Stimulated activated CD4-positive, alpha-beta T cell treated with anti-CD3 and anti-CD28 coated beads, Interleukin-1b, Interleukin-23, amount 100 ng/mL, for 1 hour (primary cell): ENCODE measurements around the gene GFRA1.

Experiments
- DNase-seq, 2 donors: peaks; one replicate each; pipeline ENCODE4 v3.0.0-alpha.2; 2020; ENCODE audit warnings: low read depth in 2 of 2

The GFRA1 gene

DNA sequence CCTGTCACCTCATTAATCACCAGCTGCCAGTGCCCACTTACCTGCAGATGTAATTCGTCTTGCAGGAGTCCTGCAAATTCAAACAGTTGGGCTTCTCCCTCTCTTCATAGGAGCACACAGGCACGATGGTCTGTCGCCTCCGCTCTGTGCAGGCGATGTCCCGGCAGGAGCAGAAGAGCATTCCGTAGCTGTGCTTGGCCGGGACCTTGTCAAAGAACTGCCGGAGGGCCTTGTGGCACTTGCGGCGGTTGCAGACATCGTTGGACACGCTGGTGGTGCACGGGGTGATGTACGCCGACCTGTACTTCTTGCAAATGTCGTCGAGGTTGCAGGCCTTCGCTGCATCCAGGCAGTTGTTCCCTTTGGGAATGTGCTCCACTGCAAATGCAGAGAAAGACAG is 147.8 kb downstream of the GFRA1 start:
- DNase-seq = no peak

DNA sequence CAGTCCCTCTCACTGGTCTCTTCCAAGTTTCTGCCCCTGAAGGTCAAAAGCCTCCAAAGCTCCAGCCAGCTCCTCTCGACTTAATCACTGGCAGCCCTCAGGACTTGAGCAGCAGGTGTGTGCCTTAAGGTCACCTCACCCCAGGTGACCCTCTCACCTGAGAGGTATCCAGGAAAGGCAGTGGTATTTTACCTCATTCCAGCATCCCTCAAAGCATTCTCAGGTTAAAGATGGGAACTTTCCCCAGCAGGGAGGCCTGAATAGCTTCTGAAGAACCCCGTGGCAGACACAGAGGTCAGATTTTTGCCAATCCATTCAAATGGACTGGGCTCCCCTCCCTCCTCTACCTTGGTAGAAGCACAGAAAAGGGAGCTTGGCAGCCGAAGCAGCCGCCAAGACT is 148.2 kb downstream of the GFRA1 start:
- no peak for DNase-seq

DNA sequence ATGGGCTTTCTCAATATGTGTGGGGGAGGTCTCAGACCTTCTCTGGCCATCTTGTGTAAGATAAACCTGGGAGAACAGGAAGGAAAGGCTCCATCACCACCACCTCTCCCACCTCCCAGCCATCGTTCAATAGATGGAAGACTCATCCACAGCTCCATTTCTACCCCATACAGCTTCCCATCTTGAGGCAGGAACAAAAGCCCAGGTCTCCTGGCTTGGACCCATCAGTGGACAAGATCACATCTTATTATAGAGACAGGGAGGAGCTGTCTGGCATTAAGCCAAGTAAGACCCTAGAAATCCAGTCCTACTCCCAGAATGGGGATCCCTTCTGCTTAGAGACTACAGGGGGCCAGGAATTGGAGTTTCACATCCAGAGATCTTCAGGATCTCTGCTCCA is 150.3 kb downstream of the GFRA1 start:
- DNase-seq = no peak

DNA sequence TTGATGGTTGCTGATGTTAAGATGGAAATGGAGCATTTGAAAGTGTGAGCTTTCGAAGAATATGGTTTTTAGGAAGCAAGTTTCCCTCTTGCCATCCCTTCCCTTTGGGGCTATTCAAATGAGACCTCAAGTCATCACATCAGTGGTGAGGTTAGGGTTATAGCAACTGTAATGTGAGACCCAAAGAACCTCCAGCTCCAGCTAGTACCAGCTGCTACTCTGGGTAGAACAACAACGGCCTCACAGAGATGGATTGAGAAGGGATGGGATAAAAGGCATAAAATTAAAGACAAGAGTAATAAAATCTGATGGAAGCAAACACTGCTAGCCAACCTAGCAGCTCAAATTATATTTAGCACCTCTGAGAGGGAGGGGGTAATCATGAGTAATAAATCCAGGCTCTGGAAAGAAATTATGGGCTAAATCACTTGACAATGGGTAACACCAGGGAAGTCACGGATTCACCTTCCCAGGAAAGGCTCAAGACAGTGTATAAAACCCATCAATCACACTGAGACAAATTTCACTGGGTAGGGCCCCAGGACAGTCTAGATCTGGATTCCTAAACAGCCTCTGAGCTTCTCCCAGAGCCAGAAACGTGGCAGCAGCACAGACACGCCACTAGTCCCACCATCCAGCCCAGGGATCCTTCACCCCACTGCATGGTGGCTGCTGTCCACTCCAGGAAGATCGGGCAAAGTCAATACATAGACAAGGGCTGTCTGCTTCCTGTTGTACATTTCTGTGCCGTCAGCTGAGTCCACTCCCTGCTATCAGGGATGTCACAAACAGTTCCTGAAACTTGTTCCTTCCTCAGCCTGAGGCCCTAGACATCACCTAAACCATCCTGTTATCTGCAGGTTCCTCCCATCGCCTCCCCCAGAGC is 151.1 kb downstream of the GFRA1 start:
- DNase-seq = no peak

DNA sequence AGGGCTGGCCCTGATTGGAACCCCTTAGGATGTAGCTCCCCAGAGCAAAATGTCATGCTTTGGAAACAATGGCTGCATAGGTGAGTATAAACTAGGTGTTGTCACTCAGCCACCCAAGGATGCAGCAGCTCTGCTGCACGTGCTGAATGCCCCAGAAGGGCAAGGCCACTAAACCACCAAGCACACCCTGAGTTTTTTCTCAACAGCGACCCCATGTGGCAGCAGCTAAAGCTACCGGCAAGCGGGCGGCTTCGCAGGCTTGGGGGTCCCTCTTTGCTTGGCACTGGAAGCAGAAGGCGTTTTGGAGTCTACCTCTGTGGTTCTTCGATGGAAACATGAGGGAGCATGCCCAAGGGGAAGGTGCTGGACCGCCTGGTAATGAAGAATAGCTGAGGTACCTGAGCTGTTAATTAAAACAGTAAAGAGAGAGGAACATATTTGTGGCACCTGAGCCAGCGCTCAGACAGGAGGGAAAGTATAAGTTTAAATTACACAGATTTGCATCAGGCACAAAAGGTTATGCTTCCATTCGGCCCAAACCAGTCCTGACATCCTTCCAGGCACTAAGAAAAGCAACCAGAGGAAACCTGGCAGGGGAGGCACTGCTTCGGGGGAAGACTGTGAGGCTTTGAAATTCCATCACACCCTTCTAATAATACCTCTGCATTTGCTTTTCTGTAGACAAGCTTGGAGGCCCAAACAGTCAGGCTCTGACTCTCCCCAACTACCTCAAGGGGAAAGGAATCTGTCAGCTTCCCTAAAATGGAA is 152.1 kb downstream of the GFRA1 start:
- no peak for DNase-seq

DNA sequence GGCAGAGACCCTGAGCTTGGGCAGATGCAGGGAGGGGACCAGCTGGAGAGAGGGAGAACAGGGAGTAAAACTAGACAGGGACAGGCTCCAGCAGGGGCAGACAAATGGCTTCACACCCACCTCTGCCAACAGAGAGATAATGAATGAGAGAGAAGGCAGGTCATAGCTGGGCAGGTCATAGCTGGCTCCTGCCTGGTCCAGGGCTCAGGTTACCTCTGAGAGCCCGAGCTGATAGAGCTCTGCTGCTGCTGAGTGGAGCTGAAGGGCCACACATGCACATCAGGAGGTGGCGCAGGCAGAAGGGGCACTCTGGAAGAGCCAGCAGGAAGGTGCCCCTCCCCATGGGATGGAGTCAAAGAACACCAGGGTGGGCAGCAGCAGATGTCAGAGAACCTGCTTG is 154.2 kb downstream of the GFRA1 start:
- DNase-seq = no peak

DNA sequence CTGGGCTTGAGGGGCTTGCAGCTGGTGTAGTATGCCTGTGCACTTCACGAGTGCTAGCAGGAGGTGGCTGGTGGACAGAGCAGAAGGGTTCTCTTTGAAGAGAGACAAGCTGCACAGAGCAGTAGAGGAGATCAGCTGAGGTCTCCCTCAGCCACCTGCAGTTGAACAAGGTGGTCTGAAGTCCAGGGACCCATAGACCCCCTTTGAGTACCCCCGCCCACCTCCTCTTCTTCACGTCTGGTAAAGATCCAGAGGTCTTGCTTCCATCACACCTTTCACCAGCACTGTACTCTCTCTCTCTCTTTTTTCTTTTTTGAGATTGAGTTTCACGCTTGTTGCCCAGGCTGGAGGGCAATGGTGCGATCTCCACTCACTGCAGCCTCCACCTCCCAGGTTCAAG is 157.2 kb downstream of the GFRA1 start:
- DNase-seq = no peak

DNA sequence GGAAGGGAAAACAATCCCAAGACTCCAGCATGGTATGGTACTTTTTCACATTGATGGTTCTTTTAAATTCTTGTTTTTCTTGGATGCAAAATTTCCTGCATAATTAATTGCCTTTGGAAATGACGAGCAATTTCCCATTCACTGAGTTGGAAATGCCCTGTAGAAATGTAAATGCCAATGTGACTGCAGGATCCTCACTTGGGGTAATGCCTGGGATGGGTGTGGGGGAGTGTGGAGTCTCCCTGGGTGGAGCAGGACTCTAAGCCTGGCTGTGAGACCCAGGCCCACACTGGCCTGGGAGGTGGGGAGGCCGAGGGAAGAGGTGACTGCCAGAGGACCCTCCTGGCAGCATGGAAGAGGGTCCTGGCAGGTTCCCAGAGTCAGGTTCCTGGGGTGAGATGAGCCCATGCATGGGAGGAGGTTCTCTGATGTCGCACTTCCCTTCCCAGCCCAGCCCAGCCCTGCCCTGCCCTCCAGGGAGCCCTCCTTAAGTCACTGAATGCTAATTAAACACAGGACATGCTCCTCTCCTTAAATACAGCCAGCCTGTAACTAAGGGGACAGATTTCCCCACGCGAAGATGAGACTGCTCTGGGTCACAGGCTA is 157.9 kb downstream of the GFRA1 start:
- no peak for DNase-seq

DNA sequence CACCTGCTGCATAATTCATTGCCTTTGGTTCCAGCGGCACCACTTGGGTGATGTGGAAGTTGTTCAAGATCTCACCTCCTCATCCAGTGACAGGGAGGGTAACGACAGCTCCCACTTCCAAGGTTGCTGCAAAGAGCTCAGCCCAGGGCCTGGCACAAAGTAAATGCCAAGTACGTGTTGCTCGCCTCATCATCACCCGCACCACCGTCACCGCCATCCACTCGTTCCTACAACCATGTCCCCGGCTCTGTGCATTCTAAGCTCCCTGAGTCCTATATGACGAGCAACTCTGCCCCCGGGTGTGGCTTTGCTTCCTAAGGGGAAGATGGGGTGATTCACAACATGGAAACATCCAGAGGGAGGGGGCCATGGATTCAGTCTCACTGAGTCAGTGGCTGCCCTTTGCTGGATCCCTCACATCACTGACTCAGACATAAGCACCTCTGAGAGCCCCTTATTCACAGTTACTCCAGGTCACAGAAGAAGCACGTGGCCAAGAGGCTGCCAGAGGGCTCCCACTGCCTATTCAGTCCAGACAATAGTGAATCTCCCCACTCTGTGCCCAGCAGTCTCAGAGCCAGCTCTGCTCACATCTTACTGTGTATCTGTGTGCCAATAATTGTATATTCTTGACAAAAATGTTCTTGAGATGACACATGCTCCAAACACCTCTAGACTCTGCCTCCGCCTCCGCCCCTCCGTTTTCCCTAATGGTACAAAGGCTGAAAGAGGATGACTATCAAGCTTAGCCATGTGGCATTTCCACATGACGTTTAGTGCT is 159.1 kb downstream of the GFRA1 start:
- no peak for DNase-seq

DNA sequence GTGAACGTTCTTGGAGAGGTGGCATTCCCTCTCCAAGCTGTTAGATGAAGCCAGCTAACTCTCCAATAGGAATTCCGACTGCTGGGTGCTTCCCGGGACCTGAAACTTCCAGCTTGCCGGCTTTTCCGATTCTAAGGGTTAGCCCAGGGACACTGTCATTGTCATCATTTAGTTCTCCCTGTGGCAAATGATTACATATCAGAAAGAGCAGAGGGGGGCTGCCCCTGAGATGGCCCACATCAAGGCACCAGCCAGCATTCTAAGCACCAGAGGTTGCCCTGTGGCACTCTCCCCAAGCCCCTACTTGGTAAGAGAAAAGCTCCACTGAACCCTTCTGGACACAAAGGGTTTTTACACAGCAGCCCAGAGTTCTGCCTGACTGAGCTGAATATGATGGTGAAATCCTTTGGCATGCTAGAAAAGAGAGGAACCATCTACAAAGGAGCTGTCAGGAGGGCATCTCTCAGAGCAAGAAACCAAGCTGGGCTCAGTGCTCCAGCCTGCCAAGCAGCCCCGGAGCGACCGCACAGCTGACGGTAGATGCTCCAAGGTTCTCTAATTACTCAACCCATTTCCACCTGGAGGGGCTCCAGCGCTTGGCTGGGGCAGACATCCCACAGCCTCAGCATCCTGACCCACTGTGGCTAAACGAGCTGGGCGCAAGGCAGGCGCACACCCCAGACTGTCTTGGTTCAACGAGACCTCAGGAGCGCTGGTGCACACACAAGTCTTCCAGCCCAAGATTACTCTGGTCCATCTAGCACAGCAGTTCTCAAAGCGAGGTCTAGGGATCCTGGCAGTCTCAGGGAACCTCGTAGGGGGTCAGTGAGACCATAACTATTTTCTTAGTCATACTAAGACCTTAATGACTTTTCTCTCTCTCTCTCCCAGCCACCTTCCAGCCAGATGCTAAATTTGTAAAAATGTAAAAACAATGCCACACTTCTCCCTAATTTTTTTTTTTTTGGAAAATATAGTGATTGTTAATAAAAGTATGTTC is 160.5 kb downstream of the GFRA1 start:
- DNase-seq = no peak

DNA sequence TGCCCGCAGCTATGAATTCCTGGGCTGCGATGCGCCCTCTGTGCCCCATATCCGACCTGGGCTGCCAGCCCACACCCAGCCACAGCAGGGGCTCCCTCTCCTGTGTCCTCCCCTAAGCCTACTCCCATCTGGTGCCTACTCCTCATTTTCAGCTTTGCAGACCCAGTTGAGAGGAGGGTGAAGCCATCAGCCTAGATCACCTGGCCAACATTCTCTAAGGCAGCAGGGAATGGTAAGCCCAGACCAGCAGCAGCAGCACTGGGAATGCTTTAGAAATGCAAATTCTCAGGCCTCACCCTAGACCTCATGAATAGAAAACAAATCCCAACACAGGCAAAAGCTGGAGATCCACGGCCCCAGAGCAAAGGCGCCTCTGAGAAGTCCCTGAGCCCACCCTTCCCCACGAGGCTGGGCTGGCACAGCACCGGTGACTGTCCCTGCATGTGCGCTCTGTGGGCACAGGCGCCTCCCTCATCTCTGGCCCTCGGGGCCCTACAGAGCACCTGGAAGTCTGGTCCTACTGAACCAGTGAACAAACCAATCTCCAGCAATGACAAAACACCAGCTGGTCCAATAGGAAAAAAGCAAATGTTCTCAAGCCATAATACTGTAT is 161.4 kb downstream of the GFRA1 start:
- no peak for DNase-seq

DNA sequence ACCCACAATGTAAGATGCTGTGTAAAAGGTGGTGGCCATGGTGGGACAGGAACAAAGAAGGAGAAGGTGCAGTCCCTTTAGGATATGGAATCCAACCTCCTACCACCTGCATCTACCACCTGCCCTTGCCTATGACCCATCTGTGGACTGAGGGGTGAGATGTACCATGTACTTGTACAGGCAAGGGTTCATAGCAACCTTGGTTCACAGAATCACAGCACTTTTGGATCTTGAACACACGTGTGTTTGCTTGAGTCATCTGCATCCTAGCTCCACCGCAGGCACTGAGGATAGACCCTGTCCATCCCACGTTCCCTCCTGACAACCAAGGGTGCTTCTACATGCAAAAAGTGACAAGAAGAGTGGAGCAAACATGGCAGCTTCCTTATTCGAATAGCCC is 162.3 kb downstream of the GFRA1 start:
- no peak for DNase-seq

DNA sequence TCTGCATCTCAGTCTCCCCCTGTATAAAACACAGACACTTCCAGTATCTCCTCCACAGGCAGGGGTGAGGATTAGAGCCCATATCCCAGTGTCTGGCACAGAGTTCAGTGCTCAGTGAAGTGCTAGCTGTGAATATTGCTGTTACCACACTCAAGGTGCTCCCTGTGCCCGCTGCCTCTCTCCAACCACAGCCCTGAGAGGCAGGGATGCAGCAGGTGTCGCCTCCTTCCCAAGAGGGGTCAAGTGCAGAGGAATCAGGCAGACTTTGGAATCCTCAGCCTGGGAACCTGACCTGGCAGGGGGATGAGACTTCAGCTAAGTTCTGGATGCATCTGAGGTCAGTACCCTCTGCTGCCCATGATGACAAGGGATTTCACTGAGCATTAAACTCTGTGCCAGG is 163.1 kb downstream of the GFRA1 start:
- no peak for DNase-seq

DNA sequence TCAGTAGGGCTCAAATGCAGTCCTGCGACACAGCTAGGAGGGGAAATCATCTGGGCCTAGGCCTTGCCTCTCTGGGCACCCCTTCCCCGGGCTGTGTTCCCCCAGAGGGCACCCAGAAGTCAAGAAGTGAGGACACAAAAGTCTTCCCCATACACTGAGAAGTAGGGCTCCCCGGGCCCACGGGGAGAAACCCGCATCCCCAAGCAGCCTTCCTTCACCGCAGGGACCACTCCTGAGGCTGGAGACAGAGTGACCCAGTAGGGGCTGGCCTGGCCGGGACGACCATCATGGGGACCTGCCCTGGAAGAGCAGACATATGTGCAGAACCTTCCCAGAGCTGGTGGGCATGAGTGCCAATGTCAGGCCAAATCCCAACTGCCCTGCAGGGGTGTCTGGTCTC is 163.5 kb downstream of the GFRA1 start:
- no peak for DNase-seq

DNA sequence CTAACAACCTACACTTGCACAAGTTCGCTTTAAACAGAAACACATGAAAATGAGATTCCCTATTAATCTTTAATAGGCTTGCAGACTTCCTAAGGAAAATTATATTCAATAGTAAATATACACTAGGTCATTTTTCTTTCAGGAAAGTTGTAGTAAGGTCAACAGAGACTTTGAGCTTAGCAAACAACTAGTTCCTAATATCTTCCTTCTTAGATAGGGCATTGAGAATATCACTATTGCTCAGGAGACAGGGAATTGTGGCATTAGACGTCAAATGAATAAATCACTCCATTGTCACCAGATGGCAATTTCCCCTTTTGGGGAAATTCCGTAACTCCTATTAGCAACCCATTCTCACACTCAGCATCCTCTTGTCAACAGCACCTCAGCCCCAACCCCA is 164.9 kb downstream of the GFRA1 start:
- no peak for DNase-seq

DNA sequence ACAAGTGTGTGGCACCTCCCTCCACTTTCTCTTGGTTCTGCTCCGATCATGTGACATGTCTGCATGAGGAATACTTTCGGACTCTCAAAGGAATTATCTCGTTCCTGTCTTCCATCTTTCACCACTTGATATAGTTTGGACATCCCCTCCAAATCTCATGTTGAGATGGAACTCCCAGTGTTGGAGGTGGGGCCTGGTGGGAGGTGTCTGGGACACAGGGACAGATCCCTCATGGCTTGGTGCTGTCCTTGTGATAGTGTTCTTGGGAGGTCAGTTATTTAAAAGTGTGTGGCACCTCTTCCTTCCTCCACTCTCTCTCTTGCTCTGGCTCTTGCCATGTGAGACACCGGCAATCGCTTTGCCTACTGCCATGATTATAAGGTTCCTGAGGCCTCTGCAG is 166.4 kb downstream of the GFRA1 start:
- no peak for DNase-seq

DNA sequence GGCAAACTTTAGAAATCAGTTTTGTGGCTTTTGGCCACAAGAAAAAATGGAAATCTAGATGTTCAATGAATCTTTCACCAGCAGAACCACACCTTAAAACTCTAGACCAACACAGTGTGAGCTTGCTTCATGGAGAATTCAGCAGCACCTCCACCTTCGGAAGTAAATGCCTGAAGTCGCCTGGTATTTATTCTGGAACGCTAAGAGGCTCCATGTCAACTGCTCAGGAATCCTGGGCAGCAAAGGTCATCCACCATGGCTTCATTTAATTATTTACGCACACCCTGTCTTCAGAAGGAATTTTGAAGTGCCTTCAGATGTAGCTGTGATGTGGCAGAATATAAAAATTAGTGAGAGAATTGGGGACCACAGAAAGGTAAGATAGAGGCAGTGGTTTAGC is 167.7 kb downstream of the GFRA1 start:
- no peak for DNase-seq

DNA sequence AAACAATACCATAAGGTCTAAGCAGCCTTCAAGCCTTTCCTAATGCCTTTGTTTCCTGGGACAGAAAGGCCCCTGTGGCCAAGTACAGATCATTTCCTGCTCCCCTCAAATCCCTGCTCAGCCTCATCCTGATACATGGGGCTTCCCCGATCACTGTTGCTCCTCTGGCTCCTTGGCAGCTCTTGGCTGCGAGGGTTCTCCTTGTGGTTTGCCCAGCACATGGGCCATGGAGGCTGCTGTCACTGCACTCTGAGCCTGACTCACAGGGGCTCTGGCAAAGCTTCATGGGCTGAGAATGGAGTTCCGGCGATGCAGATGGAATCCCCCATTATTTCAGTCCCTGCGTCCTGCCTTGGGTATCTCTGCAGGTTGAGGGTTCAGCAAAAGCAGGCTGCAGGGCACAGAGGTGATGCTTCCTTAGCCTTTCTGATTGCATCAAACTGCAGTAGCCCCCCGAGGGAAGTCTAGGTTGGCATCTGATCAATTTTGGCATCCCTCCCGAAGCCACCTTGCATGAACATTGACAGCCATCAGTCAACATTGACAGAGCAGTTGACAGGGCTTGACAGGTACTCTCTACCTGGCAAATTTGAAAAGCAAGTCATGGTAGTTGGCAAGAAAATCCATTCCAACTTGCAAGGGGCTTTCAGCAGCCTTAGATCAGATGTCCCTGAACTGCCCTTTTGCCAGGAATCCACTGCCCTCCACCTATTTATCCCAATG is 168.6 kb downstream of the GFRA1 start:
- no peak for DNase-seq

DNA sequence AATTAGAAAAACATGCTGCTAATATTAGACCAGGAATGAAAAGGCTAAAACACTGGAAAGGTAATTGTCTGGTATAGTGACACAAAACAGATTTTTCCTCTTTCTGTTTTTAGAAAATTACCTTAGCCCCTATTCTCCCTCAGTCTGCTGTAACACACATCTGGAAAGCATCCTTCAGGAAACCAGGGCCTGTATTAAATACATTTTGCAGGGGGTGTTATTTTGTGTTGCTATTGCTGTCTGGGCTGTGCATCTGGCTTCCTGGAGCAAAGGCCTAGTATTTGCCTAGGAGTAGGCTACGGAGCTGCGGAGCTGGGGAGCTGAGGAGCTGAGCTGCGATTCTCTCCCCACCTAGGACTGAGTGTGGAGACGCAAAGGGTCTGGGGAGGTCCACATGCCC is 169.3 kb downstream of the GFRA1 start:
- no peak for DNase-seq
